ENCODE results near the gene EML6. TPM values are rescaled to one million over a fixed set of nuclear protein-coding genes. Genes with fewer than 3 reads are reported as not detected.

The EML6 gene
- polyA plus RNA-seq, 1 donor from 2014 or later = 3.8 TPM

DNA sequence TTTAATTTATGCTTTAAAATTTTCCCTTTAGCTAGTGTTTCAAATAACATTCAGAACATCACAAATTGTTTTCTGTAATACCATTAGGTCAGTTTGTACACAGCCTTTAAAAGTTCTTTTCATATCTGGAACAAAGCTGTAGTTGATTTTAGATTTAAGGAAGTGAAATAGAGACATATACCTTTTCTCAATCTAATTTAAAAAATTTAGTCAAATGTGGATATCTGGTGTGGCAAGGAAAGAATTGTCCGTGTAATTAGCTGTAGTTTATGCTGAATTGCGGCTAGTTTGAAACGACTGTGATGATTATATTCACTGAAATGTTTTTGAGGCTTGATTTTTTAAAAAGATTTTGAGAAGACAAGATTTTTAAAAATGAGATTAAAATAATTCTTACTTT lies 59.9 kb downstream of the EML6 start:
- no peak overlapping the region for H3K27ac Mint-ChIP-seq
- peaks cover 29 to 36% (median 31%) of the 10 kb centered on the region in 3 donors for H3K4me1 Mint-ChIP-seq
- no peaks in the 10 kb centered on the region for H3K27me3 Mint-ChIP-seq
- peak overlapping the region in 3 of 4 donors; percentile 7 to 23 (median 13) for H3K4me3 Mint-ChIP-seq
- H3K9me3 Mint-ChIP-seq = no peaks in the 10 kb centered on the region
- peaks cover 2% of the 10 kb centered on the region for H3K36me3 Mint-ChIP-seq

DNA sequence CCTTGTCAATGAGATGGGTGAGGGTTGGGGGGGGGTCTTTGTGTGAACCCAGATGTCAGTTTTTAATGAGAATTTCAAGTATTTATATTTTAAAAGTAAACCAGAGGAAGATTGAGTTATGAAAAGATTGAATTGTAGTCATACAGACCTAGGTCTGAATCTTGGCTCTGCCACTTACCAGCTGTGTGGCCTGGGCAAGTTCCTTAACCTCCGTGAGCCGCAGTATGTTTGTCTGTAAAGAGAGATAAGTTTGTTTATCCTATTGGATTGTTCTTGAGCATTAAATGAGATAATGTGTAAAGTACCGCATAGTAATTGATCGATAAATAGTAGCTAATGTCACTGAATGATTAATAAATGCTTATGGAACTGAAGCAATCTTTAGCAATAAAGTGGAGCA lies 63.8 kb downstream of the EML6 start:
- H3K4me3 Mint-ChIP-seq = peak overlapping the region; percentile 65 to 93 (median 85)

DNA sequence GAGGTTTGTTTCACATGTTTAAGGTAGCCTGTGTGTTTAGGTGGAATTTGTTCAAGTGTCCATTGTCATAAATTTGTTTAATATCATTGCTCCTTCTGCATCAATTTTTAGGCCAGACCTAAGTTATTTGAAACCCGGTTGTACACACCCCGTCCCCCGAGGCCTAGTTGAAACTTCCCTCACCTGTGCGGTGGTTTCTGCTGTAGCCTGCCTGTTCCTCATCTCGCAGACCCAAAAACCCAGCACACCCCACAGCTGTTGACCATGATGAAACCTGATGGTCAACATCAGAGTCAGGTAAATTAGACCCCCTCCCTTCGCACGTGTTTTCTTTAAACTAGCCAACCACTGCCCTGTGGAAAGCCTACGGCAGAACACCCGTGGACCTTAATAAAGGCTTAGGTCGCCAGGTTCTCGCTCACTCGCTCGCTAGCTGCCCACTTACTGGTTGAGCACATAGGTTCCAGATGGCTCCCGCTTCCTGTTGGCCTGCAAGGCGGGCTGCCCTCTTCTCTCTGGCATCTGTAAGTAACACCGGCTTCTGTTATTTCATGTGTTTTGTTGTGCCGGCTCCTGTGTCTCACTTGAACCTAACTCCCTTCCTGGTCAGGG lies 64.4 kb downstream of the EML6 start:
- Mint-ChIP-seq H3K9me3 (no peaks in the 10 kb centered on the region), H3K4me1 (peaks cover 32 to 42% (median 34%) of the 10 kb centered on the region in 3 donors), H3K36me3 (peaks cover 2% of the 10 kb centered on the region), H3K27me3 (peaks cover 1% of the 10 kb centered on the region), H3K4me3 (peak overlapping the region; percentile 65 to 93 (median 85)), H3K27ac (peak overlapping the region; percentile 73 to 96 (median 94))

More for the DNA sequence above, 63.8 kb downstream of the EML6 start:
- Mint-ChIP-seq H3K27me3 (peaks cover 1% of the 10 kb centered on the region), H3K9me3 (no peaks in the 10 kb centered on the region), H3K27ac (peak overlapping the region; percentile 73 to 96 (median 94)), H3K36me3 (peaks cover 2% of the 10 kb centered on the region), H3K4me1 (peaks cover 35 to 42% (median 40%) of the 10 kb centered on the region in 3 donors)

DNA sequence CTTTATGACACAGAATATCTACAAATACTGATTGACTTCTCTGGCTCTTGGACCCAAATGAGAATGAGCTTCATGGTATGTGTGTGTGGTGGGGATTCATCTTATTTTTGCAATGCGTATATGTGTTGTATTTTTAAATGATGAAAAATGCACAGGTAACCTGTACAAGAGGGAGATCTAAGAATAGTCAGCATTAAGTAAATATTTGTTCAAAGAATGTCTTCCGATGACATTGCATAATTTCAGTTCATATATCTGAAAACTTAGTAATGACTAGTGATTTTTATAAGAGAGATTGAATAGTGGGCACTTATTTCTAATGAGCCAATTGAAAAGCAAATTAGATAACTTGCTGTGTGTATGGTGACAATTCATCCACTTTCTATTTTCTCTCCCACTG lies 66.4 kb downstream of the EML6 start:
- H3K4me1 Mint-ChIP-seq = peaks cover 25 to 33% (median 26%) of the 10 kb centered on the region in 3 donors
- peak overlapping the region in 2 of 4 donors; percentile 10 to 38 for H3K4me3 Mint-ChIP-seq
- peaks cover 2% of the 10 kb centered on the region for H3K36me3 Mint-ChIP-seq
- no peaks in the 10 kb centered on the region for H3K9me3 Mint-ChIP-seq
- peaks cover 1% of the 10 kb centered on the region for H3K27me3 Mint-ChIP-seq
- H3K27ac Mint-ChIP-seq = no peak overlapping the region

DNA sequence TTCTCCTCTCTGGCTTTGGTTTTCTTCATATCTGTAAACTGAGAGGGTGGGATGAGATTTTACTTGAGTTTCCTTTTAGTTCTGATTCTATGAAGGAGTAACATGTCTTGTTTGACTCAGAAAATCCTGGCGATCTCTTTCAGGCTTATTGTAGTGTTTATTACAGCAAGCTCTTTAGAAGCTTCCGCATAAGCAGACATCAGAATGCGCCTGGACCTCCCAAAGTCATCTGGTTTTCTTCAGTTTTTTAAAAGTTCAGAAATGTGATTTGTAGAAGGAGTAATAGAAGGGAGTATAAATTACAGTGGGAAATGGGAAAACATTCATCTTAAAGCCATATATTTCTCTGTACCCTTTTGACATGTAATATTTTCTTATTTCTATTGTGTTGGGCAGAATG lies 68.4 kb downstream of the EML6 start:
- peaks cover 2% of the 10 kb centered on the region for H3K36me3 Mint-ChIP-seq
- no peak overlapping the region for H3K4me3 Mint-ChIP-seq
- H3K9me3 Mint-ChIP-seq = no peaks in the 10 kb centered on the region
- peaks cover 20 to 25% (median 23%) of the 10 kb centered on the region in 3 donors for H3K4me1 Mint-ChIP-seq
- no peak overlapping the region for H3K27ac Mint-ChIP-seq
- H3K27me3 Mint-ChIP-seq = peaks cover 1% of the 10 kb centered on the region

DNA sequence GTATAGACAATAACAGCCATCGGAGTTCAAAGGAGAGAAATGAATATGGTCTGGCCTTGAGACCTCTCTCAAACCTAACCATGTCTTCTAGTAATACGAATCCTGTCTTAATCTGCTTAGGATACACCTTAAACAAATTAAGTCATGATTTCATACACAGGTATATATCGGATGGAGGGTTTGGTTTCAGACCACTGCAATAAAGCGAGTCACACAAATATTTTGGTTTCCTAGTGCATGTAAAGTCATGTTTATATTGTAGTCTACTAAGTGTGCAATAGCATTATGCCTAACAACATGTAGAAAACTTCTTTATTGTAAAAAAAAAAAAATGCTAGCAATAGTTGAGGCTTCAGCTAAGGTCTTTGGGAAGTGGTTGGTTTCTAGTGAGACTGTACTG lies 73.8 kb downstream of the EML6 start:
- Mint-ChIP-seq H3K4me3 (no peak overlapping the region), H3K27ac (no peak overlapping the region), H3K9me3 (no peaks in the 10 kb centered on the region), H3K27me3 (no peaks in the 10 kb centered on the region), H3K4me1 (no peaks in the 10 kb centered on the region), H3K36me3 (peaks cover 5% of the 10 kb centered on the region)

DNA sequence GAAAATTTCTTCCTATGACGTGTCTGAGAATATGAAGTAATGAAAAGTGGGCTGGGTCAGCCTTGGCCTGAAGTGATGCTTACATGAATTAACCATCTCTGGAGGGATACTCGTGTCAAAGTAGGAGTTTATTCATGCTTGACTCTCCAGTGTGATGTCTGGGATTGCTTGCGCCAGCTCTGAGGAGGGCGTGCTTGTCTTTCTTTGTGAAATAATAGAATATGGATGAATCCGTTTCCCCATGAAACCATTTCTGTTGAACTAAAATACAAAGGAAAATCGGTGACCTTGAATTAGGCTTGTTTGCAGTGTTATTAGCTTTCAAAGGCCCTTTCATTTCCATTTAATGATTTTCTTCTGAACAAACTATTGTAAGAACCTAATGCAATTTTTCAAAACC lies 77.9 kb downstream of the EML6 start:
- Mint-ChIP-seq H3K4me3 (no peak overlapping the region), H3K9me3 (peaks cover 0 to 9% (median 2%) of the 10 kb centered on the region in 3 donors), H3K27ac (no peak overlapping the region), H3K27me3 (no peaks in the 10 kb centered on the region), H3K36me3 (peaks cover 5% of the 10 kb centered on the region), H3K4me1 (peaks cover 0 to 9% (median 4%) of the 10 kb centered on the region in 3 donors)

DNA sequence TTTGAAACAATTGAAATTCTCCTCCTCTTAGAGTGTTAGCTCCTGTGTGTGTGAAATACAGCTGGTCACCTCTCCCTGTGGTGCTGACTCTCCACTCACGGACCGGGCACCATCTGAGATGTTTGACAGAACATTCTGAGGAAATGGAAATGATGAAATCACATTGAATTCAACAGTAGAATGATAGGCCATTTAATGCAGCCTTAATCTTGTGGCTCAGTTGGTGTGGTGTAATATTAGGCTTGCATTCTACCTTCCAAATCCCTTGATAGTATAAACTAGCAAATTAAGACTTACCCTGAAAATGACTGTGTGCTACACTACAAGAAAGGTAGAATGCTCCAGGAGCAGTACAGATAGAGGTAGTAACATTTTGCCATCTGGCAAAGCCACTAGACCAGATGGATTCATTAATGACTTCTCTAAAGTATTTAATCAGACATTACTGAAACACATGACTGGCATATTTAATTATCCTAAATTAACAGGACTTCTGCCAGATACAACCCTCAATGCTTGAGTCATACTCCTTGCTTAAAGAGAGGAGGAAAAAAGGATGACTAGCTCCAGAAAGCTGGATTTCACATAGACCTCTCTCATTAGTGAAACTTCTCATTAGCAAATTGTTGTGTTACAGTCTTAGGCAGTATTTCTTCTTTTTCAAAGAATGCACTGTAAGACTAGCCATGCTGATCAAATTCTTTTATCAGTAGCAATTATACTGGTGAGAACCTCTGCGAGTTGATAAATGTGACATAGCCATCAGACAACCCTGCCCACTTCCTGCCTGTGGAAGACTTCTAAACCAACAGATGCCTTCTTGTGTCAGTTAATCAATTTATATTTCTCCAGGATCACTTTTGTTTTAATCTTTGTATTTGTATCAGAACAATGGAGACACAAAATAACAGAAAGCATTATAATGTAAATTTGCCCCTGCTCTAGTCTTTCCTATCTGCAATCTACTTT lies 80.6 kb downstream of the EML6 start:
- Mint-ChIP-seq H3K4me1 (peaks cover 0 to 9% (median 4%) of the 10 kb centered on the region in 3 donors), H3K36me3 (peaks cover 3% of the 10 kb centered on the region), H3K9me3 (peaks cover 0 to 9% (median 2%) of the 10 kb centered on the region in 3 donors), H3K27me3 (no peaks in the 10 kb centered on the region), H3K27ac (peak overlapping the region in 1 of 3 donors; percentile 25), H3K4me3 (no peak overlapping the region)

DNA sequence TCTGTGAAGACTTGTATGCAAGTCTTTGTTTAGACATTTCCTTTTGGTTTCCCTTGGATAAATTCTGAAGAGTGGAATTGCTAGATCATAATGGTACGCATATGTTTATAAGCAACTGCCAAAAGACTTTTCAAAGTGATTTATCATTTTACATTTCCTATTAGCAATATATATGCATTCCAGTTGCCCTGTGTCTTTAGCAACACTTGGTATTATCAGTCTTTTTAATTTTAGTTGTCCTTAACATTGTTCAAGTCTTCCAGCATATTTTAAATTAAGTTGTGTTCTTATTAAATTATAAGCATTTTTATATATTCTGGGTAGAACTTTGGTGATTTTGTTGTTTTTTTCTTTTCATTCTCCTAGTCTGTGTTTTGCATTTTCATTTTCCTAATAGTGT lies 81.8 kb downstream of the EML6 start:
- H3K36me3 Mint-ChIP-seq = peaks cover 5% of the 10 kb centered on the region
- H3K27ac Mint-ChIP-seq = no peak overlapping the region
- no peak overlapping the region for H3K4me3 Mint-ChIP-seq
- no peaks in the 10 kb centered on the region for H3K27me3 Mint-ChIP-seq
- peaks cover 0 to 9% (median 2%) of the 10 kb centered on the region in 3 donors for H3K9me3 Mint-ChIP-seq
- peaks cover 0 to 9% (median 4%) of the 10 kb centered on the region in 3 donors for H3K4me1 Mint-ChIP-seq

DNA sequence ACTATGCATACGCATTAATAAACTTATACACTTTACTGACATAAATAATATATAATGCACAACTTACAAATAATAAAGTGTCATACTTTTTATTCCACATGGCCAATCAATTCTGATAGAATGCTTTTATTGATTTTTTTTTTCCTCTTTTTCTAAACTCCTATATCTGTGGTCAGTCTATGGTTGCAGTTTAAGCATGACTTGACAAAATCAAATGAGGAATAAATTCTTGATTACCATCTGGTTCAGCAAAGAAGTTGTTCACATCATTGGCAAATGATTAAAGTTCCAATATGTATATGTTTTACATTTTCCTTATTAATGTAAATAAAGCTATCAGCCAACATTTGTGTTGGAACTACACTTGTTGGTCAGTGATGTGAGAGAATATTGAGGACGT lies 83.5 kb downstream of the EML6 start:
- Mint-ChIP-seq H3K27ac (no peak overlapping the region), H3K36me3 (peaks cover 2% of the 10 kb centered on the region), H3K27me3 (no peaks in the 10 kb centered on the region), H3K9me3 (peaks cover 0 to 9% (median 2%) of the 10 kb centered on the region in 3 donors), H3K4me1 (peaks cover 0 to 9% (median 4%) of the 10 kb centered on the region in 3 donors), H3K4me3 (no peak overlapping the region)

DNA sequence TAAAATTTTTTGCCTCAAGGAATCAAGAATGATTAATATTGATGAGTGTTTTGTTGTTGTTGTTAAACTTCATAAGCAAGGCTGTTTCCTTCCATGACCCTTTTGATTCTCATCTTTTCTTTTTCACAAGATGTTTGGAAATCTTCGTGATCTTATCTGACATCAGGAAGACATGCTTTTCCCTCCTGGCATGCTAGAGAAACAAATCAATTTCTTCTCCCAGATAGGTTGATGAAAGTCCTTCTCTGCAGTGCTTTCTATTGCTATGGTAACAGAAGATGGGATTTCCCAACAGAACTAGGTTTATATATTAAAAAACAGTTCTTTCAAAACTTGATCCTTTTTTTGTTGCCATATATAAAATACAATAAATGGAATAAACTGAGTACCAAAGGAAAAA lies 85.2 kb downstream of the EML6 start:
- Mint-ChIP-seq H3K4me1 (peaks cover 0 to 7% (median 4%) of the 10 kb centered on the region in 3 donors), H3K27ac (no peak overlapping the region), H3K27me3 (no peaks in the 10 kb centered on the region), H3K4me3 (no peak overlapping the region), H3K9me3 (peaks cover 0 to 9% (median 2%) of the 10 kb centered on the region in 3 donors), H3K36me3 (peaks cover 1% of the 10 kb centered on the region)

DNA sequence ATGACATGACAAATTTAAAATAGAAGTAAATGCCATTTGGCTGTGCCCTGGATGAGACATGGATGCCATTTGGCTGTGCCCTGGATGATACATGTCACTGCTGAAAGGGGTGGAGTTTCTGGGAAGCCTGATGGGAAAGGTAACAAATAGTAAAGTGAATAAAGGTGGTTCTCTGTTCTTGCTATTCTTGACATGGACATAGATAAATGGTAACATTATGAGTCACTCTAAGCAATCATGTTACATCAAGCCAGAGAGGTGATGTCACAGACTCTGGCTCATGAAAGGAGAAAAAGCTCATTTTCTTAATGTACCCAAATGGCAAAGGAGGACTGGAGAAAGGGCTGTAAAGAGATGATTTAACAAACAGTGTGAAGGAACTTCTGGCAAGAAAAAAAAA lies 86.4 kb downstream of the EML6 start:
- Mint-ChIP-seq H3K9me3 (peaks cover 0 to 8% (median 2%) of the 10 kb centered on the region in 3 donors), H3K27me3 (no peaks in the 10 kb centered on the region), H3K4me1 (peaks cover 0 to 2% (median 1%) of the 10 kb centered on the region in 3 donors), H3K27ac (no peak overlapping the region), H3K4me3 (no peak overlapping the region), H3K36me3 (peaks cover 1% of the 10 kb centered on the region)

DNA sequence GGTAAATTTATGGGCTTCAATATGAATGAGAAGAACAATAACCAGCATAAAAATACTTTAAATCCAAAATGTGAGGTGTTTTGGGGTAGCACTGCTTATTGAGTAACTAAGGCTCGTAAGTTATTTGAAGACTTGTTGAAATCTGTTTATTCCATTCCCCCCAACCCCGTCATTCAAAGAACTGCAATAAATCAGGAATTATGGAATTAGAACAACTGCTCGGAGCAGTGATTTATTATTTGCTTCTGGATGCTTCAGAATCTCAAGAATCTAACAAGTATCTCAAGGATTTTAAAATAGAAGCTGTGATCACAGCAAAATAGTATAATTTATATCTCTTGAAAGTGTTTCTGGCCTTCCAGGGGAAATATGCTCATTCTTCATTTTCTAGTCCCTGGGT lies 86.8 kb downstream of the EML6 start:
- Mint-ChIP-seq H3K27ac (no peak overlapping the region), H3K9me3 (peaks cover 0 to 4% (median 2%) of the 10 kb centered on the region in 3 donors), H3K4me3 (no peak overlapping the region), H3K27me3 (no peaks in the 10 kb centered on the region), H3K4me1 (peaks cover 0 to 2% (median 1%) of the 10 kb centered on the region in 3 donors), H3K36me3 (peaks cover 1% of the 10 kb centered on the region)

DNA sequence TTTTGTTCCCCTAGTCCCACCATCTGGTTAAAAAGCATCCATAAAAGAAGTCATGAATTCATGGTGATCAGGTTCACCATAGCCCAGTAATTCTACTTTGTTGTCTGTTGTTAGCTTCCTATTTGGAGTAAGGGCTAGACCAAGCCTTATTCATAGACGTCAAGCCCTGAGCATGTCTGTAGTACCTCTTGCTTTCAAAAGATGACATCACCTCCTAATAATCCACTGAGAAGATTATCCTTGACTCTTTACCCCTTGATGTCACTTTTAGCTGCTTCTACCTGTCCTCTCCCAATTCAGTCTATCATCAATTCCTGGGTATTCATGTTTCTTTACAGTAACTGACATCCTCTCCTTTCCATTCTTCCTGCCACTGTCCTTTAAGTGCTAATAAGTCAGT lies 90.1 kb downstream of the EML6 start:
- no peaks in the 10 kb centered on the region for H3K27me3 Mint-ChIP-seq
- no peaks in the 10 kb centered on the region for H3K9me3 Mint-ChIP-seq
- no peak overlapping the region for H3K4me3 Mint-ChIP-seq
- H3K36me3 Mint-ChIP-seq = peaks cover 5% of the 10 kb centered on the region
- no peak overlapping the region for H3K27ac Mint-ChIP-seq
- peaks cover 0 to 2% (median 1%) of the 10 kb centered on the region in 3 donors for H3K4me1 Mint-ChIP-seq

All from IgD-negative memory B cell (primary cell).